Renal cortex interstitium (tissue), 15 donors: Measurements from ENCODE around the gene HAO1. TPM values are rescaled to one million over a fixed set of nuclear protein-coding genes. Genes with fewer than 3 reads are reported as not detected.
"Not testable (repeated sequence)": the region's sequence is repeated elsewhere in the genome, so short reads cannot be mapped to it uniquely, and the experiment has no call there.

ENCODE experiments used
- DNase-seq, 11 donors: peaks; one replicate each; pipeline ENCODE4 v3.0.0-alpha.2; 2013; ENCODE audit warnings: low read depth in 9 of 11, low spot score in 4 of 11; ENCODE audit errors: extremely low read depth in 1 of 11
- long read RNA-seq, 16 experiments: transcript quantifications; one replicate each; lab custom pipeline, GENCODE V29; 2026
- polyA plus RNA-seq, 3 donors: library from polyadenylated mRNA; unstranded; fragments of 120-200 nt; gene quantifications; one replicate each; pipeline ENCODE4 v1.2.1, GENCODE V29; 2013; ENCODE audit not compliant: insufficient read length in 3 of 3

The HAO1 gene
- polyA plus RNA-seq = under 1 TPM in 1 of 3 donors, not detected in 2; 0.07 TPM
- long read RNA-seq, donor 1 = 0 reads
- long read RNA-seq, donor 2 = 0 reads
- long read RNA-seq, donor 3 = 0 reads
- long read RNA-seq, donor 4 = 0 reads
- long read RNA-seq, donor 5 = 0 reads
- long read RNA-seq, donor 6 = 0 reads
- long read RNA-seq, donor 7 = 0 reads
- long read RNA-seq, donor 8 = 0 reads
- long read RNA-seq, donor 9 = 0 reads
- long read RNA-seq, donor 10 = 0 reads
- long read RNA-seq, donor 11 = 0 reads
- long read RNA-seq, donor 12 = 0 reads
- long read RNA-seq, donor 13 = 0 reads
- long read RNA-seq, donor 14 = 0 reads
- long read RNA-seq, donor 15 = 0 reads
- long read RNA-seq, donor 16 = 0 reads

DNA sequence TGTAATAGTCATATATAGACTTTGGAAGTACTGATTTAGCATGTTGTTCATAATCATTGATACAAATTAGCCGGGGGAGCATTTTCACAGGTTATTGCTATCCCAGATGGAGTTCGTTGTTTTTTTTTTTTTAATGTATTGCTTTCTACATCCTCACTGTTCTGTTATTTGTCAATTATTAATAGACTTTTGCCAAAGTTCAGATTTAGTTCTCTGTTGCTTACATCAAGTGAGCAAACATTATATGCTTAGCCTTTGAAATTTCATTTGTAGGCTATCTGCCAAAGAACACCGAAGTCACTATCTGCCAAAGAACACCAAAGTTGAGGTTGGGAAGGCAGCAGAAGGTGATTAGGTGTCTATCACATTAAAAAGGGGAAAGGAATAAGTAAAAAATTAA is at the start of gene HAO1:
HAO1 (minus strand) TSS at position 118 of the 400 bp plus-strand sequence; CDS start at position 82, 36 bp downstream.
- no peak for DNase-seq

DNA sequence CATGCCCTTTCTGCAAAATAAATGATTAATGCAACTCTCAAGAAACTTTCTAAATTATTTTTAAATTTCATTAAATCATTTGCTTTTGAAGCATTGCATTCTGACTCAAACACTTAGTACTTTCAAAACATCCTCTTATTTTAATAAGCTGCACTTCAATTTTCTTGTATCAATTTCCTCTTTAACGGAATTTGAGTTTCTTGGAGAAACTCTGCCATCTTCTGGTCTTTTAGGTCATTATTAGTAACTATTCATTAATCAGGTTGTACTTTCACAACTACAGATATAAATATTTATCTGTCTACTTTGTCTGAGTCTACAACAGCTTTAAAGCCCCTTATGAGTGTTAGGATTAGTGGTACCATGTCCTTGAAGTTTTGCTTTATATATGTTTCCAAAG is 49.1 kb upstream of the HAO1 start:
- no peak for DNase-seq

DNA sequence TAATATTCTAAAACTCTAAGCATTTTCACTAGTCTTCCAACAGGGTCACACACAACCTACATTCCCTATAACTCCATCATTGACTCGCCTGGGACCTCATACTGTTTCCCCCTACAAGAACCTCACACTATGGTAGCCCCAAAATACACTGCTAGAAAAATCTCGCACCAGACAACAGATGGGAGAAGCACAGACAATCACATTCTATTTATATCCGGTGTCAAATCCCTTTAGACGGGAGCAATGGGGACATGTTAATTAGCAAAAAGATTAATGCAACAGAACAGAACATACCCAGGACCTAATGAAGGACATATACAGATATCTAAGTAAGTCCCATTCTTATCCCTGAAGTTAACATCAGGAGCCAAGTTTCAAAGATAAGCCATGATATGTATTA is 45.7 kb upstream of the HAO1 start:
- DNase-seq = no peak

DNA sequence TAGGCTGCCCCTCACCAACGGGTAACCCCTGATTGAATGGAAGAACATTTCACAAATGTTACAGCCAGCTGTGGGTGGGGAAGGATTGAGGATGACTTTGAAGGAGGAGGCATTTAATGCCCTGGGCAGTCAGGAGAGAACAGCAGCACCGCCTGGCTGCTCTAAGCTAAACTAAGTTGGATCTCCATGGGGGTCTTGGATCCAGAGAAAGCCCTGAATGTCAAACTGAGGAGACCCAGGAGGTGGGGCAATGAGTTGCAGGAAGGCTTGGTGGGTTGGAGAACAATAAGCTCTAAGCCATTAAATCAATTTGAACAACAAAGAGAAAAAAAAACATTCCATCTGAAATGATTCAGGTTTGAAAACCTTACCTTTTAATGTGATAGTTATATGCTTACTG is 43.9 kb upstream of the HAO1 start:
- no peak for DNase-seq

GRCh38 chr20:7981374-7981773 is 41.1 kb upstream of the HAO1 start:
- DNase-seq = no peak

GRCh38 chr20:7980332-7981046 is 40.2 kb upstream of the HAO1 start:
- DNase-seq = peak in 4 of 11 donors; percentile 4 to 11 (median 5)

- DNase-seq = no peak
Measured at GRCh38 chr20:7977709-7978108, 37.5 kb upstream of the HAO1 start.

GRCh38 chr20:7975851-7976414 is 35.7 kb upstream of the HAO1 start:
- DNase-seq = no peak

- DNase-seq = no peak
Measured at GRCh38 chr20:7974785-7975435, 34.7 kb upstream of the HAO1 start.

DNA sequence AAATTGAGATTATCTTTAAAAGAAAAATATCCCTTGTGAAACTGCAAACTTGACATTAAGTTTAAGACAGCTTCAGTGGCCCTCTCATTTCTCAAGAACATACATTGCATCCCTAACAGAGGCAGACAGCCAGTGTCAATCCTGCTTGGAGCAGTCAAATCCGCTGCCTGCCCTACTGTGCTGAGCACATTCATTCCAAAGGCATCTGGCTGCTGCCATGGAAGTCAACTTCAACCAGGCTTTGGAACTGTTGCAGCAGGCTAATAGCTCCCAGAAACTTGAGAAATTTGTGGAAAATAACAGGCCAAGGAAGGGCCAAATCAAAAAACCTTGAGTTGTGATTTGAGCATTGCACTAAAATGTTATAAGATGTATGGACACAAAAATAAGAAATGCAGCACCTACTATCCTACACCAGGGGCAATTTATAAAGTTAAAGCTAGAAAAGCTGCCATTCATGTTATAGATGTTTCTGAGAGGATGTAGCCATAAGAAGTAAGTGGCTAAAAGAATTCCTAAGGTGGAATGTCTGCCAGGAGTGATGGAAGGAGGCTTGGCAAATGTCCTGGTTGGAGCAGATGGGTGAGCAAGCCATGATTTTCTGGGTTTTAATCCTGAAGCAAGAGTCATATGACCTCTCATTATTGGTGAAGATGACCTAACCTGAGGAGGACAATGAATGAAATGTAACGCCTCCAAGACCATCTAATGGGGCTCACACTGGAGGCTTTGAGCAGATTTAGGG is 31.4 kb upstream of the HAO1 start:
- no peak for DNase-seq

DNA sequence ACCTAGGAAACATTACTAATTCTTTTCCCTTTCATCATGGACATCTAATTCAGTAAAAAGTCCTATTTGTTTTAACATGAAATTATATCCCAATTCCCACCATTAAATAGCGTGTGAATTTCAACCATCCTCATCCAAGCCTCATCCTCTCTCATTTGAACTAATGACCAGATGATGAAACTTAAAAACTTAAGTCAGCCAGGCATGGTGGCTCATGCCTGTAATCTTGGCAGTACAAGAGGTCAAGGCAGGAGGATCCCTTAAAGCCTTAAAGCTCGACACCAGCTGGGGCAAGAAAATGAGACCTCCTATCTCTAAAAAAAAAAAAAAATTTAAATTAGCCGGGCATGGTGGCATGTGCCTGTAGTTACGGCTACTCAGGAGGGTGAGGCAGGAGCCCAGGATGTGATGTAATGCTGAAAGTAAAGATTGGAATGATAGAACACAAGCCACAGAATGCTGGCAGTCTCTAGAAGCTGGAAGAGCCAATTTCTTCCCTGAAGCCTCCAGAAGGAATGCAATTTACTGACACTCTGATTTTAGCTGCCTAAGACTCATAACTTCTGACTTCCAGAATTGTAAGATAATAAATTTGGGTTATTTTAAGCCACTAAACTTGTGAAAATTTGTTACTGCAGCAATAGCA is 27.1 kb upstream of the HAO1 start:
- DNase-seq = no peak

GRCh38 chr20:7966176-7966575 is 25.9 kb upstream of the HAO1 start:
- no peak for DNase-seq

DNA sequence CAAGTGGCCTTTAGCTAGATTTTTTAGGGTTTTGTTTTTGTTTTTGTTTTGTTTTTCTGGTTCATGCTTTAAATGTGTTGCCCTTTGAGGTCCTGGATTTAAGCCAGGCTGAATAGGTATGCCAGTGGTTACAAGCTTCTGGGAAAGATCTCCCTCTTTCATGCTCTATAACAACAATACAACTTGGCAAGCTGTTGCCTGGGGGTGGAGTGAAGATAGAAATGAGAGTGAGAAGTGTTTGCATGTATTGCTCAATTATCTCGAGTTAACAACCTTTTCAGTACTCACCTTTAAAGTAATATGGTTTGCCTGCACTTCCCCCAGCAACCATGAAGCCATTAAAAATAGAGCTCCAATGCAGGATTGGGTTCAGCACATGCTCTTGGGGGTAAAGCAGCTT is 19.2 kb upstream of the HAO1 start:
- no peak for DNase-seq

- DNase-seq = not testable (repeated sequence)
Measured at GRCh38 chr20:7956561-7956960, 16.3 kb upstream of the HAO1 start.

DNA sequence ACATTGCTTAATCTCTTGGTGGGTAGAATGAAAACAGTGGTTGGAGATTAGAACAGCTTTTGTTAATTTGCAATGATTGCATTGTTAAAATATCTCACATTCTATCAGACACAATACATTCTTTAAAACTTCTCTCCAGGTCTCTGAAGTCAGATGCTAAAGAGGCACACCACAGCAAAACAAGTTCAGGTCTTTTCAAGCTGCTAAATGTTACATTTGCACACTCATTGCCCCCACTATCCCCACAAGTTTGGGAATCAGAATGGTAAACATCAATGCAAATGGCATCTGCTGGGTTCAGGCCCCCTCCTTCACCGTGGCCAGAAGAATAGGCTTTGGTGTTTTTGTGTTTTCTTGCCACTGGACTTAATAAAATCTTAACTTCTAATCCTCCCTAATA is 10.1 kb upstream of the HAO1 start:
- no peak for DNase-seq

DNA sequence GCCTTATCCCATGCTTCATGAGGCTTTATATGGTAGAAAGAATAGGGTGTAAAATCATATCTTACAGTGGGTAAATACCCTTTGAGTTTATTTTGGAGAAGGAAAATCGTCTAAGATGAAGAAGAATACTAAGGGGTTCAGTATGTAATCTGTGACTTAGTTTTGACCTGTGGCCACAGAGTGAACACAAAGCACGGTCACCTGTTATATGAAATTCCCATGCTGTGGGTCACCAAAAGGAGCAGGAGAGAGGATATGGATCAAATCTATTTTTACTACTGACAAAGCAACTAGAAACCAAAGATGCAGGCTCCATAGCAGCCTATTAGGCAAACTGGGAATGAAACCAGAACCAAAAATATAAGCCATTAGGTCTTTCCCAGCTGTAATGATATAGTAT is 3.6 kb upstream of the HAO1 start:
- no peak for DNase-seq

DNA sequence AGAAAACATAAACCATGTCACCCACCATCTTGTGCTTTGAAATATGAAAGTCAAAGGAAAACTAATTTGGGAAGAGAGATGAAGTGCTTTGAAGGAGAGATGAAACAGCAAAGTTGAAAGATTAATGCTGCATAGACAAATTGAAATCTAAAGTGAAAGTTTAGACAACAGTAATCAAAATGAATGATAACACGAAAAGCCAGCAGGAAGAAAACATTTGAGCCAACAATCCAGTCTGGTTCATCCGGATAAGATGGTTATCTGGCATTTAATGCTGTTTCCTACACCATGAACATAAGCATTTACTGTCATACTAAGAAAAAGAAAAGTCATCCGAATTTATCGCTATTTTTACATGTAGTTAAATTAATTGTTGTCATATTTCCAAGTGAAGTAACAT is 595 bp downstream of the HAO1 start:
- DNase-seq = peak in 3 of 11 donors; percentile 9 to 33 (median 29)

DNA sequence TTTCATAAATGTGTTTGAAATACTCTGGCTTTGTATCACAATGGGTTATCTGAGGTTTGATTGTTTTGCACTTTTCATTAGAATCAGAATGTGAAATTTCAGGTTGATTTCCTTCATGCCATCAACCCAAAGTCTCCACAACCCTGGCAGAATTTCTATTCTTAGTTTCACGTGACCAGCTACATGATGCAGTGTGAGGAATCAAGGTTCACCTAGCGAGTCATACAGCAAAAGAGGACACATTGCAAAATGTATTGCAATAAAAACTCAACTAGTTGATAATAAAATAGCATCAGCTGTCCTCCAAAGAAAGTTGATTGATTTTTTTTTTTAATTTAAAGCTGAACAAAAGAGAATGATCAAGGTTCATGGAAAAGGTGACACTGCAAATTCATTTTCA is 2.2 kb downstream of the HAO1 start:
- no peak for DNase-seq

DNA sequence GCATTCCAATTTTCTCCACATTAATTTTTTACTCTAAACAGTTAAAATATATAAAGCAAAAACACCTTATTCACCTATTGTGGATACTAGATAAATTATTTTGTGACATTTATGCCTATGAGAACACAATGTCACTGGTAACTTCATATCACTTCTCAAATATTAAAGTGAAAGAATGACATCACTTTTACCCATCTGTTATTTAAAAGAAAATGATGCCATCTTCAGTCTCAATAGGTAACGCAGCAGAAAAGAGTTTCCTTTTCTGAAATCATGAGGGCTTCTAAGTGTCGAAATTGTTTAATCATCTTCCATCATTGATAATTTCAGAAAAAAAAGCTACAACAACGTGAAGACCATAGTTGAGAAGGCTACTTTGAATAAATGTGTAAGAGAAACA is 2.9 kb downstream of the HAO1 start:
- no peak for DNase-seq
